Anterior cingulate cortex (tissue), 58 donors: ENCODE results near the gene FOSL2.

ENCODE experiments used
- DNase-seq, 58 donors: peaks; one replicate each; lab custom pipeline; 2025; lab: John Stamatoyannopoulos, UW

The FOSL2 gene

DNA sequence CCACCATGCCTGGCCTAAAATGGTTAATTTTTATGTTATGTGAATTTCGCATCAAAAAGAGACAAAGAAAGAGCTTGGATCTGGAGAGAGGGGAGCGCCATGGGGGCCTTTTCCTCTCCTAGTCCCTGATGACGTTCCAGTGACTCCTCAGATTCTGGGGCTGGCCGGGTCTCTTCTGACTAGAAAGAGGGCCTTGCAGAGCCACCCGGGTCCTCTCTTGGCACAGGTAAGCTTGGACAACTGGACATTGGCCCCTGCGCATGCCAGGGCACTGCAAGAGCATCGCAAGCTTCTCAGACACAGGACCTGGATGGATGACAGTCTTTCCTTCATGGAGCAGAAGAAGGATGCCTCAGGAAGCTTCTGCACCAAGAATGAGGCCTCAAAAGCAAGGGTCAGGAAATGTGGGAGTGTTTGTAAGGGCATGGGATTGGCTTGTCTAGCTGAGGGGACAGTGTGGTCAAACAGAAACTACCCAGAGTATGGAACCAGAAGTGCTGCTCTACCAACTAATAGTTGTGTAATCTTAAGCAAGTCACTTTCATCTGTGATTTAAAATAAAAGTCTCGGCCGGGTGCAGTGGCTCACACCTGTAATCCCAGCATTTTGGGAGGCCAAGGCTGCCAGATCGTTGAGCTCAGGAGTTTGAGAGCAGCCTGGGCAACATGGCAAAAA lies 35.2 kb downstream of the FOSL2 start:
- DNase-seq, result no peak

DNA sequence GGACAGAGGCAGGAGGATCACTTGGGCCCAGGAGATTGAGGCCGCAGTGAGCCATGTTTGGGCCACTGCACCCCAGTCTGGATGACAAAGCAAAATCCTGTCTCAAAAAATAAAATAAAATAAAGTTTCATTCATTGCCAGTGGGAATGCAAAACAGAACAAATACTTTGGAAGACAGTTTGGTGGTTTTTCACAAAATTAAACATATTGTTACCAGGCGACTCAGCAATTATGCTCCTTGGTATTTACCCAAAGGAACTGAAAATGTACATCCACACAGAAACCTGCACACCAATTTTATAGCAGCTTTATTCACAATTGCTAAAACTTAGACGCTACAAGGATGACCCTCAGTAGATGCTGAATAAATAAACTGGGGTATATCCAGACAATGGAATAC lies 35.8 kb downstream of the FOSL2 start:
- DNase-seq, result no peak

DNA sequence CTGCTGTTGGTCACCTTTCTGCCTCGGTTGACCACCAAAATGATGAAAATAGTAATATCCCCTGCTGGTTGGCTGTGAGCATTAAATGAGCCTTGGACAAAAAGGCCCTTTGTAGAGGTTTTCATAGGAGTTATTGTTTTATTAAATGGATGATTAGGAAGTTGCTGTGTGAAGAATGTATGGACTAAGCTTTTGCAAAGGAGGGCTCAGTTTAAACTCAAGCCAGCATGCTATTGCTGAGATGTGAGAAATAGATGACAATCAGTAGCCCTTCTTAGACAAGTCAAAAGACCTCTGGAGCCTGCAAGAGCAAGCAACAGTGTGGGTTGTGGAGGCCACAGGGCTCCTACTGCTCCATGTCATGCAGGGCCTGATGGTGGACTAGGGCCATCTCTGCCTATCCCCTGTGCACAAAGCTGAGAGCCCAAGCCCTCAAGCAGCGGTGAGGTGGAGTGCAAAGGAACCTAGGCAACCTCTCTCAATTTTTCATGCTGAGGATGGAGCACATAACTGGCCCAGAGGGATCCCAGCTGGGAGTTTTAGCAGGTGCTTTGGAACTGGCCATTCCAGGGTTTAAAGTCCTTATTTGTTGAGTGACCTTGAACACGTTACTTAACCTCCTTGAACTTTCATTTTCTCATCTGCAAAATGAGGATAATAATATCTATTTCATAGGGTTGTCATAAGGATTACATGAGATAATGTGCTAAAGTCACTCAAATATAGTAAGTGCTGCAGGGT lies 37.1 kb downstream of the FOSL2 start:
- DNase-seq, result no peak

DNA sequence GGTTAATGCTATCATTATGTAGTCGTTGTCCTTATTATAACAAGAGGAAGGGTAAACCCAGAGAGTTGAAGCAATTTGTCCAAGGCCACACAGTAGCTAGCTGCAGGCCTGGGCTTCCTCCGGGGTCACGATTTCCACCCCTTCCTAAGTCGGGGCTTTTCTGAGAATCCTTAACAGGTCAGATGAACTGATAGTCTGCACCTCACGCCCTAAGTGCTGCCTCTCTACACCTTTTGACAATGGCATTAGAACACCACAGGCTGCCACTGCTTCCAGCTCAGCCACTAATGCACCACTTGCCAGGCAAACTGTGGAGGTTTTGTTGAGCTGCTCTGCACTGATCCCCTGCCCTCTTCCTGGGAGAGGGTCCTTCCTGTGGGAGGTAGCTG lies 37.7 kb downstream of the FOSL2 start:
- DNase-seq, result no peak

DNA sequence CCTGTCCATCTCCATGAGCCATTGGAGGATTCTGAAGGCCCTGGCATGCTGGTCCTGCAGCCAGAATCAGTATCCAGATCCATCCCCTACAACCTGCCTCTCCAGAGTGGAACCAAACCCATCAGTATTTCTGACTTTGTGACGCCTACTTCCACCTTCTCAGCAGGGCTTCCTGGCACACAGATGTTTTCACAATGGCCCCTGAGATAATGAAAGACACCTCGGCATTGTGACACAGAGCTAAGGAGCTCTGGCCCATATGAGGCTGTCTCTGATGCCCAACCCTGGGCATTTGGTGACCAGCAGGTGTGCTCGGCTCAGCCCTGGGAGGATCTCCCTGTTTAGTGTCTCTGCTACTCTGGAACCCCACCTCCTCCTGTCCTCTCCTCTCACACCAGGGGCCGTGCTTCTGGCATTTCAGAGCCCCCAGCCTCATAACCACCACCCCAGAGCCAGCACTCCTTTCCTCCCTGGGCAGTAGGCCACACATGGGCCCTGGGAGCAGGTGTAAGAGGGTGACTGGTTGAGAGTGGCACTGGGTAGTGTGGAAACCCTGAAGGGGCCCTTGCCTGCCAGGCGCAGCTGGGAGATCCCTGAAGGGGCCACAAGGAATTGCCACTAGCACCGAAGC lies 38.2 kb downstream of the FOSL2 start:
- no peak for DNase-seq

DNA sequence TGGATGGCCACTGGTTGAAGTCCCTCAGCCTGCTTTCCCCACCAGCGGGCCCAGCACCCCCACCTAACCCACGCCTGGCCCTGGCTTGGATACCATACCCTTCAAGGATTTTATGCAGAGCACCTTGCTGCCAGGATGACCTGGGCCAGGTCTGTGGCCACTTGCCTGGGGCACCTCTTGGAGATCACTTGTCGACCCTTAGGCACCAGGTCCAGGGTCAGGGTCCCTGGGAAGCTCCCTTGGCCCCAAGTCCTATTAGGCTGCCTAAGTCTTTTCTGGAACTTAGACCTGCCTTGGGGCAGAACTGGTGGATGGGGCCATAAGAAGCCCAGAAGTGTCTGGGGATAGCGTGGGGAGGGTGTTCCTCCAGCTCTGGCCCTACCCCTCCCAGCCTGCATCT lies 39.1 kb downstream of the FOSL2 start:
- no peak for DNase-seq

DNA sequence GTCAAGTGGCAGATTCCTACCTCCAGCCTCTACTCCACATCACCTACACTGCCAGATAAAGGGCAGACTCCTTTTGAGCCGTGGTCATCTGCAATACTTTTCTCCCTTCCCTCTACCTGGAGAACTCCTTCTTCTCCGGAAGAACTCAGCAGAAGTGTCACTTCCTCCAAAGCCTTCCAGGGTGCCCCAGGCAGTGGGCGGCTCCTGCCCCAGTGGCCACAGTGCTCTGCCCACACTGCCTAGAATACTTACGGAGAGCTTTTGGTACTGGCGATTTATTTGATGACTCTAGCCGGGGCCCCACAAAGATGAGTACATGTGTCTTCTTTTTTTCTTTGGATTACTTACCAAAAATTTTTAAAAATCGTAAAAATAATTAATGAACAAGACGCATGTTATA lies 39.7 kb downstream of the FOSL2 start:
- DNase-seq, result no peak

DNA sequence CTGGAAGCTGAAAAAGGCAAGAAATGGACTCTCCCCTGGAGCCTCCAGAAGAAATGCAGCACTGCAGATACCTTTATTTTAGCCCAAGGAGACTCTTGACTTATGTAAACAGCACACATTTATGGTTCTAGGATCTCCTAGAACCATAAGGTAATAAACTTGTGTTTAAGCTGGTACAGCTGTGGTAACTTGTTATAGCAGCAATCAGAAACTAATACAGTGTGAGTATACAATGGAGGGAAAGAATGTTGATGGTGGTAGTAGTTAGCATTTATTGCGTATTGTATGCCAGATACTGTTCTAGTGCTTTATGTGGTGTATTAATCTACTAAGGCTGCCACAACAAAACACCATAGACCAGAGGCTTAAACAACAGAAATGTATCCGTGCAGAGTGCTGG lies 40.6 kb downstream of the FOSL2 start:
- DNase-seq, result no peak

DNA sequence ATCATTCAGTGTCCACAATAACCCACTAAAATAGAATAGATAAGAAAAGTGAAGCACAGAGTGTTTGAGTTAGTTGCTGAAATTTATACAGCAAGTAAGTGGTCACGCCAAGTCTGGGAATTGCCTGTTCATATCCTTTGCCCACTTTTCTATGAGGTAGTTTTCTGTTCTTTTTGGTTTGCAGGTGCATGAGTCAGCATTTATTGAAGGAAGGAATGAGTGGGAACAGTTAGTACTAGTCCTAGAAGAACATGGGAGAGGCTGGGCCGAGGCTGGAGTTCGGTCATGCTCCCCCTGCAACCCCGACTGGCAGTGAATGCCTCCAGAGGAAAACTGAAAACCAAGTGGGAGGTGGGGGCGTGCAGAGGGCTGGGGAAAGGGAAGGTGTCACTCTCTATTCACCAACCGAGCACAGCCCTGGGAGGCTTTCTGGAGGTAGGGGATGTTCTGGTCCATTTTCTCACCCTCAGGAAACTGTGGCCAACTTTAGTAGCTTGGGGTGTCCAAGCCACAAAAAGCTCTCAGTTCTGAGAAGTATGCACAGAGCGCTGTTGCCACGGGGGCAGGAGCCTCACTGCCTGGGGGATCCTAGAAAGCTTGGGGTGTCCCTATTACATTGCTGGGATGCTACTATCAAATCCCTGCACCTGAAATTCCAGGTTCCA lies 41.4 kb downstream of the FOSL2 start:
- no peak for DNase-seq

DNA sequence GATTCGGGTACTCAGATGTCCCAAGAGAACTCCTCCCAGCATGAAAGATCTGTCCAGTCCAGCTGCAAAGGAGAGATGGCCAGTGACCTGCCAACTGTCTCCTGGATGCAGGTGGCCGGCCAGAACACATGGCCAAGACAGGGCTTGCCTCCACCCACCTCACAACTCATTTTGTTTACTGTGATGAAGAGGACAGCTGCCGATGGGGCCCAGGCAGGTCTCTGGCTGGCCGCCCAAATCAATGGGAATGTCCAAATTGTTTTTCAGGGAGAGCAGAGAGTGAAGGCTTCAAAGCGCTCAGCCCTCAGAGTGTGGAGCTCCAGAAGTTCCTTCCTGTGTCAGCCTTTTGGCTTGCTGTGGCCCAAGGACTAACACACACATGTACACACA lies 41.9 kb downstream of the FOSL2 start:
- no peak for DNase-seq

DNA sequence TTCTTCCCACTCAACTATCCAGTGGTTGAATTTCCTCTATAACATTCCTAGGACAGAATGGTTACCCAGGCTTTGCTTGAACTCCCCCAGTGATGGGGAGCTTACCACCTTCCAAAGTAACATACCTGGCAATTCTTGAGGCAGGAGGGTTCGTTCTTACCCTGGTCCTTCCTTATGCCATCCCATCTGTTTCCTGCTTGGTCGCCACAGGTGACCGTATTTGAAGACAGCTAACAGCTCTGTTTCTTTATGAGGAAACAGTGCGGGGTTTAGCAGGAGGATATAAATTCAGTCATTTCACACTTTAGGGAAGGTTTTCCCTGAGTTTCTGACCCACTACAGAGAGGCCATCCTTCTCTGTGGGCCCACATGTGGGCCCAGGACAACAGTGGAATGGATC lies 42.6 kb downstream of the FOSL2 start:
- DNase-seq, result no peak

DNA sequence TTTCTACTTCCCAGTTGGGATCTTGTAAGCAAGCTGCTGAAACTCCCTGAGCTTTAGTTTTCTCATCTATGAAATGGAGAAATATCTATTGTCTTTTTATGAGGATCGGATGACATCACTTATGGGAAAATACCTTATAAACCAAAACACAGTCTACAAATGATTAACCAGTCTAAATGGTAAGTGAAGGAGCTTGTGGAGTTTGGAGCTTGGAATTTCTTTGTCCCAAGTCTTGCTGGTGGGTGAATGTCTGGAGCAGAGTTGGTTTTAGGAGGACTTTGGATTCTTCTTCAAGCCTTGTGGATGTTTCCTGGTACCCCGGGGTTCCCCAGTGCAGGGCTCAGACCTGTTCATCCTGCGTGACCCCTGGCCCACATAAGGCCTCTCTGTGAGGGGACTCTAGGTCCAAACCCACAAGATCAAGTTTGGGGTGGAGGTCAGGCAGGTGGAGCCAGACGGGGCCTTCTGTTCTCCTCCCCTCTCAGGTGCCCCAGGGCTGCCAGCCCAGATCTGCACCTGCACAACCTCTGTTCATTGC lies 43.2 kb downstream of the FOSL2 start:
- DNase-seq, result no peak

DNA sequence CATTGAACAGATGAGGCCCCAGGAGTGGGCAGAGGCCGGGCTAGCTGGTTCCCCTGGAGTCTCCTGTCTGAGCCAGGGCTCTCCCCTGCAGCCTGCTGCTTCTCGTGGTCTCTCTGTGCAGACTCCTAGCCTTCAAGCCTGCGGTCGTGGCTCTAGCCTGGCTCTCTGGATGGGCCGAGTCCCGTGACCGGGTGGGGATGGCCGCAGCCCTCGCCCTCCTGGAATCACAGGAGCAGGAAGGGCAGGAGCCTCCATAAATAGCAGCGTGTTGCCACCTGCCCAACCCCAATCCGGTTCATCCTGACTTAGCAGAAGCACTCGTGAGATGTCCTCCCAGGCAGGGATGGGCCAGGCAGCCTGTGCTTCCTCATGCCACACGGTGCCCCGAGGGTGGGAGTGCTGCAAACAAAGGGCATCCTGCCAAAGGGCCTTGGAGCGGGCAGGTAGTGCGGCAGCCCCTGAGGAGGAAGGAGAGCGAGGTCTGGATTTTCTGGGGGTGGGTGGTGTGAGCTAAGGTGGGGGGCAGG lies 43.9 kb downstream of the FOSL2 start:
- DNase-seq, result no peak

DNA sequence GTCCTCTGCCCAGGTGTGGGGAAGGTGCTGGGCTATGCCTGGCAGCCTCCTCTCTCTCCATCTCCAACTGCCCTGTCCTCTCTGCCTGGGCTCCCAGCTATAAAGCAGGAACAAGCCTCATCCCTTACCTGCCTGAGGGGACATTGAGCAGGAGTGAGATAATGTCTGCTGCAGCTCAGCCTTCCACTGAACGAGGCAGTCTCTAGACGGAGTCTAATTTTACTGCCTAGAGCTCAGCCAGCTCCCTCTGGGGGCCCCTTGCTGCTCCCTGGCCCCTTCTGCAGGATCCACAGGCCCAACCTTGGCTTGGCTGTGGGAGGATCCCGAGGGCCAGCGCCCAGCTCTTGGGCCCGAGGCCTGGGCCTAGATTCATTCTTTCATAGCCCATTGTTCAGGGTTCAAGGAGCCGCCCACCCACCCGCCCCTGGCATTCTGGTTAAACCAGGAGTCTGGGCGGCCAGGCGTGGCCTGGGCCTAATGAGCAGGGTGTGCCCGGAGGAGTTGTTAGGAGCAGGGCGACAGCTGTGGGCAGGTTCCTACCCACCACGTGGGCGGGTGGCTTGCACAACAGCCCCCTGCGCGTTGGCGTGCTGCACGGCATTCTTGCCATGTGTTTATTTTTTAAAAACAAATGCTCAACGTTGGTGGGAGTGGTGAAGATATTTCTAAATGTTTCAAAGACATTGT lies 44.6 kb downstream of the FOSL2 start:
- DNase-seq, result no peak

DNA sequence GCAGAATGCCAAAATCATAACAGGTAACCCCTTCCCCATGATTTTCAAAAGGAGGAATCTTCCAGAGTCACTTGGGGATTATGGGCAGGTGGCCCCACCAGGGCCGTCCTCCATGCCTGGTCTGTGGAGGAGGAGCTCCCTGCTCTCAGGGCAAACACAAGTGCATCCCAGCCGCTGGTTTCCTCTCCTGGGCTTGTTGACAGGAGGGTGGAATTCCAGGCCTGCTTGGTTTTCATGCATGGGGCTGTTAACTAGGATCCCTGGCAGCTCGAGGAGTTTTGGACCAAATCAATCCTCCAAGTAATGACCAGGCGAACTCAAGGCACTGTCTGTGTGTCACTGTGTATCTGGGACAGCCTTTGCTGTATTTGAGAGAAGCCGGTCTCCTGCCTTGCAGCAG lies 45.3 kb downstream of the FOSL2 start:
- no peak for DNase-seq

DNA sequence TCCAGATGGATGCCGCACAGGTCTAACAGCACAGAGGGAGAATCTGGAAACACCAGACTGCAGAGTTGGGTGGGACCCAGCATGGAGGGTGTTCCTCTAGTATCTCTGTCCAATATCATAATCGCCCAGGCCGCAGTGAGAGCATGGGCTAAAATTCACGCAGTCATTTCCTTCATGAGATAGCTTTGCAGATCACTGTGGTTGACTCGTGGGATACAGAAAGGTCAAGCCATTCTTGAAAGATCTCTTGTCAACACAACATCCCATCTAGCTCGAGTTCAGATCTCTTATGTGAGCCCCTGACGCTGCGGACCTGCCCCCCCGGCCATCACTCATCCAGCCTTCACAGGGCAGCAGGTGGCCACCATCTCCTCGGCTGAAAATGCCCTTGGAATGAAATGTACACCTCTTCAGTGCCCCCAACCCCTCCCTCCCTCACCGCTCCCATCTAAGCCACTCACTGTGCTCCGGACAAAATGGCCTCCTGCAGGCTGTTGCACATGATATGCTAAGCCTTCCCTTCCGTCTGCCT lies 45.9 kb downstream of the FOSL2 start:
- no peak for DNase-seq

DNA sequence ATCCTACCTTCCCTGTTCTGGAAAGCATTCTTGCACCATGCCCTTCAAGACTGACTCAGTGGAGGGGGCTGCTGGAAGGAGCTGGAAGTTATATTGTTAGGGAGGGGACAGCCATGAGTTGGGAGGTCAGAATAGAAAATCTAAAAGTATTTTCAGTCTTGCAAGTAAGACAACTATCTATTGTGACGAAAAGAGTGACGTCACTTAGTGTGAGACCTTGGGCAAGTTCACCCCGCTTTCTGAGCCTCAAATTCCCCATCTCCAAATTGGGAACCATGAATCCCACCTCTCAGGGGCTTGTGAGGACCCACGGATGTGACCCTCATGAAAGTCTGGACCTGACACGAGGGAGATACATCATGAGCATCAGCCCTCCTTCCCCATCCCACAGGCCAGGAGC lies 46.5 kb downstream of the FOSL2 start:
- DNase-seq, result no peak

DNA sequence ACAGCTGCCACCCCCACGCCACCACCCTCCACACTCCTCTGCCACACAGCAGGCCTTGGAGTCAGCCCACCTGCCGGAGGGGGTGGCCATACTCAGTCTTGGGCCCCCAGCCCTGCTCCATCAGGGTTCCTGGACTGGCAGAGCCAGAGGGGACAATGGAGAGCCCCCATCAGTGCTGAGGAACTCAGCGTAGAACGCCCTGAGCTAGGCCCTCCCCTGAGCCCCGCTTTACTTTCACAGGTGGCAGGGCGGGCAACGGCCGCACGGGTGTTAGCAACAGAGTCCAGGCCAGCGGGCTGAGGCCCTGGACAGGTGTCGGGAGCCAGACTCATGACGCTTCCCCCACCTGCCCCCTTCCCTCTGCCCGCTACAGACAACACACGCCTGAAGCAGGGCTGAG lies 47.1 kb downstream of the FOSL2 start:
- DNase-seq, result no peak

DNA sequence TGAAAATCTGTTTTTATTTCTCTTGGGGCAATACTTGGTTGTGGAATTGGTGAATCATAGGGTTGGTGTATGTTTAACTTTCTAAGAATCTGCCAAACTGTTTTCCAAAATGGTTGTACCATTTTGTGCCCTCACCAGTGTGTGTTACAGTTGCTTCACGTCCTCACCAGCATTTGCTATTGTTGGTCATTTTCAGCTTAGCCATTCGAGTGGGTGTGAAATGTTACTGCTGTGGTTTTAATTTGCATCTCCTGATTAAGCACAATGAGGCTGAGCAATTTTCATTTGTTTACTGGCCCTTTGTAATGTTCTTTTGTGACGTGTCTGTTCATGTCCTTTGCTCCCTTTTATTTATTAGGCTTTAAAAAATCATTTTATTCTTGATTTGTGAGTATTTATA lies 49.7 kb downstream of the FOSL2 start:
- no peak for DNase-seq

DNA sequence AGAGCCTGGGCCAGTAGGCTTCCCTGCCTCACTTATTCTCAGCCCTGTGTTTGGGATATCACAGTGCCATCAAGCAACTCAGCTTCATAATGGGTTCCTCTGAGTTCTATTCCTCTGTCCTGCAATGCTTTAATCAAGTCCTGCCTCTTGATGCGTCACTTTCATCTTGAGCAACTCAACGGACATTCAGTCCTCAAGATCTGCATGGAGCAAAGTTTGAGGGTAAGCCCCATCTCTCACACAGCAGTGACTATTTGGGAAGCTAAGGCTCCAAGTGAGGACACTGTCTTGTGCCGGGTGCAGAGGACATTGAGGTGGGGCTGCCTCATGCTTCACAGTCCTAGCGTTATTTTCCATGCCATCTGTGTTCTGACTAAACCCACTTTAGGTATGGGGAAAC lies 52.3 kb downstream of the FOSL2 start:
- DNase-seq, result no peak
